Mesothelial cell of epicardium (in vitro differentiated cells): Measurements from ENCODE around the gene MAGT1. TPM values are rescaled to one million over a fixed set of nuclear protein-coding genes. Genes with fewer than 3 reads are reported as not detected.
"Not testable (repeated sequence)": the region's sequence is repeated elsewhere in the genome, so short reads cannot be mapped to it uniquely, and the experiment has no call there.

Experiments
- DNase-seq, 2 experiments: peaks; one replicate each; pipeline ENCODE4 v3.0.0; 2021; ENCODE audit warnings: low spot score in 2 of 2; ENCODE audit not compliant: unreplicated experiment in 2 of 2
- H3K27ac Mint-ChIP-seq: 2 replicates; pipeline ENCODE4 v1.8.0; 2021; ENCODE audit warnings: mixed read lengths
- H3K27me3 Mint-ChIP-seq: 2 replicates; pipeline ENCODE4 v1.8.0; 2021; ENCODE audit warnings: low read depth, mixed read lengths
- H3K36me3 Mint-ChIP-seq: 2 replicates; pipeline ENCODE4 v1.8.0; 2021; ENCODE audit warnings: mixed read lengths
- H3K4me1 Mint-ChIP-seq: 2 replicates; pipeline ENCODE4 v1.8.0; 2021; ENCODE audit warnings: mixed read lengths
- H3K4me3 Mint-ChIP-seq: 2 replicates; pipeline ENCODE4 v1.8.0; 2021; ENCODE audit warnings: mild to moderate bottlenecking, moderate library complexity, mixed read lengths
- H3K9me3 Mint-ChIP-seq: 2 replicates; pipeline ENCODE4 v1.8.0; 2021; ENCODE audit warnings: mixed read lengths
- total RNA-seq: library from RNA; stranded (reverse); gene quantifications from 3 replicates; pipeline ENCODE4 v1.2.1, GENCODE V29; 2021
- TF ChIP-seq, protein P1 (sequence below): fragments of 200-600 bp; sonication (generic); IDR thresholded peaks from one replicate; pipeline ENCODE4 v1.5.0; 2021; ENCODE audit warnings: antibody characterized with exemption; ENCODE audit not compliant: unreplicated experiment

The MAGT1 gene
- total RNA-seq, 1 donor from 2014 or later, result 47.3 TPM

DNA sequence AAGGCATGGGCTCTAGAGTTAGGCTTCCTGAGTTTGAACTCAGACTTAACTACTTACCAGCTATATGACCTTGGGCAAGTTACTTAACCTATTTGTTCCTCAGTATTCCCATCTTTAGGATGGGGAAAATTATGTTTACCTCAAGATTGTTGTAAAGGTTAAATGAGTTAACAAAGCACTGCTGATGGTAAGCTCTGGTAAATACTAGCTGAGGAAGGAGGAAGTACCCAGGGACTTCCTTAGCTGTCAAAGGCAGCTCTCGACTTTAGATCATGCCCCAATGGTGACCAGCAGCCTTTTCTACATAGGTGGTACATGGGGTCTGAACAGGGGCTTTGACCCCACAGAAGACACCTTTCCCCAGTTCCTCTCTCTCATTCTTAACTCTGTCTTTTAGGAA, 35.3 kb upstream of the MAGT1 start:
- Mint-ChIP-seq H3K4me1 (no peaks in the 10 kb centered on the region), H3K36me3 (peaks cover 14% of the 10 kb centered on the region), H3K9me3 (peaks cover 19% of the 10 kb centered on the region), H3K27ac (no peak overlapping the region), H3K27me3 (no peaks in the 10 kb centered on the region), H3K4me3 (no peak overlapping the region)
- TF ChIP-seq, protein P1, sequence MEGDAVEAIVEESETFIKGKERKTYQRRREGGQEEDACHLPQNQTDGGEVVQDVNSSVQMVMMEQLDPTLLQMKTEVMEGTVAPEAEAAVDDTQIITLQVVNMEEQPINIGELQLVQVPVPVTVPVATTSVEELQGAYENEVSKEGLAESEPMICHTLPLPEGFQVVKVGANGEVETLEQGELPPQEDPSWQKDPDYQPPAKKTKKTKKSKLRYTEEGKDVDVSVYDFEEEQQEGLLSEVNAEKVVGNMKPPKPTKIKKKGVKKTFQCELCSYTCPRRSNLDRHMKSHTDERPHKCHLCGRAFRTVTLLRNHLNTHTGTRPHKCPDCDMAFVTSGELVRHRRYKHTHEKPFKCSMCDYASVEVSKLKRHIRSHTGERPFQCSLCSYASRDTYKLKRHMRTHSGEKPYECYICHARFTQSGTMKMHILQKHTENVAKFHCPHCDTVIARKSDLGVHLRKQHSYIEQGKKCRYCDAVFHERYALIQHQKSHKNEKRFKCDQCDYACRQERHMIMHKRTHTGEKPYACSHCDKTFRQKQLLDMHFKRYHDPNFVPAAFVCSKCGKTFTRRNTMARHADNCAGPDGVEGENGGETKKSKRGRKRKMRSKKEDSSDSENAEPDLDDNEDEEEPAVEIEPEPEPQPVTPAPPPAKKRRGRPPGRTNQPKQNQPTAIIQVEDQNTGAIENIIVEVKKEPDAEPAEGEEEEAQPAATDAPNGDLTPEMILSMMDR, result no peak
- no peak for DNase-seq

DNA sequence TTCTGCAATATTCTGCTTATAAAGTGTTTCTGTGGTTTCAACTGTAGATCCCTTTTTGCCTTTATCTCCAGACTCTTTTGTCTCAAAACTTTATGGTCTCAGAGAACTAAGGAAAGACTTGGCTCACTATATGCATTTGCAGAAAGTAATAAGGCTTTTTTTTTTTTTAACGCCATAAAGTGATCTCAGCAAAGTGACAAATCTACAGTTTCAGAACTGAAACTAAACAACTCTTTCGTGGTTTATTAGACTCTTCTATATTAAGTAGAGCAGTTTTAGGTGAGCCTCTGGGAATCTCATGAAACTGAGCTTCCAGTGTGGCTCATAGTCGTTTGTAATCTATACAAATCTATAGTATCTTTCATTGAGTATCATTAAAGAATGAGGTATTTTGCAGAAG, 30.5 kb upstream of the MAGT1 start:
- H3K4me3 Mint-ChIP-seq, result no peak overlapping the region
- no peaks in the 10 kb centered on the region for H3K27me3 Mint-ChIP-seq
- peaks cover 7% of the 10 kb centered on the region for H3K36me3 Mint-ChIP-seq
- peaks cover 27% of the 10 kb centered on the region for H3K9me3 Mint-ChIP-seq
- TF ChIP-seq, protein P1, result no peak
- H3K27ac Mint-ChIP-seq, result no peak overlapping the region
- H3K4me1 Mint-ChIP-seq, result no peaks in the 10 kb centered on the region
- DNase-seq, result no peak

DNA sequence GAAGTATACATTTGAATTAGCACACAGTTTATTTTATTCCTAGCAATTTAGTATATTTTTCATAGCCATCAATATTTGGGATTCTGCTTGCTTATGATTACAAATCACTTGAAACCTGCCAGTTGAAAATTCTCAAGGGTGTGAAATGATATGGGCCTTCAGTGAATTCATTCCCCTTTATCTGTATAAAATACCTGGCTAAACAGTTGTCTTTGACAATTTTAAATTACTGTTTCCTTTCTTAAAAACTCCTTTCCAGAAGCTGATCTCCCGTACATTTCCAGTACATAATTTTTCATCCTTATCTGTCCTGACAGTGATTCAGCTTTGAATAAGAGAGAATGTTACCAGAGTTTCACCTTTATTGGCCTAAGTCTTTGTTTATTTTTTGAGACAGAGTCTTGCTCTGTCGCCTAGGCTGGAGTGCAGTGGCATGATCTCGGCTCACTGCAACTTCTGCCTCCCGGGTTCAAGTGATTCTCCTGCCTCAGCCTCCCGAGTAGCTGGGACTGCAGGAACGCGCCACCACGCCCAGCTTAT, 29.2 kb upstream of the MAGT1 start:
- Mint-ChIP-seq H3K27me3 (no peaks in the 10 kb centered on the region), H3K4me1 (no peaks in the 10 kb centered on the region)

DNA sequence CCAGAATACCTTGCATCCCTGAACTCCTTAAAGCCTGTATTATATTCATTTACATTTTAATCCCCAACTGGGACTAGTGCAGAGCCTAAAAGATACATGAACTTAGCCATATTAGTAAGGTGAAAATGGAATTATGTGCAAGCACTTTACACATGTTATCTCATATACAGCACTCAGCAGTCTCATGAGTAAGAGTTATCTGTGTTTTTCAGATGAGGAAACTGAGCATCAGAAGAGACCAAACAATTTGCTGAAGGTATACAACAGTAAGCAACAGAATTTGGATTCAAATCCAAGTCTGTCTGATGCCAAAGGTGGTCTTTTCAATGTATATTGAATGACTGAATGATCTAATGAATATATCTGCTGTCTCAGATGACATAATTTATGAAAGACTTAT, 27.6 kb upstream of the MAGT1 start:
- Mint-ChIP-seq H3K4me3 (no peak overlapping the region), H3K9me3 (peaks cover 13% of the 10 kb centered on the region), H3K27ac (no peak overlapping the region), H3K36me3 (no peaks in the 10 kb centered on the region), H3K4me1 (no peaks in the 10 kb centered on the region), H3K27me3 (no peaks in the 10 kb centered on the region)
- TF ChIP-seq, protein P1, result no peak
- DNase-seq, result no peak

More for the DNA sequence above, 29.2 kb upstream of the MAGT1 start:
- DNase-seq, result no peak
- no peak overlapping the region for H3K4me3 Mint-ChIP-seq
- peaks cover 20% of the 10 kb centered on the region for H3K9me3 Mint-ChIP-seq
- no peaks in the 10 kb centered on the region for H3K36me3 Mint-ChIP-seq
- TF ChIP-seq, protein P1, result no peak
- no peak overlapping the region for H3K27ac Mint-ChIP-seq

DNA sequence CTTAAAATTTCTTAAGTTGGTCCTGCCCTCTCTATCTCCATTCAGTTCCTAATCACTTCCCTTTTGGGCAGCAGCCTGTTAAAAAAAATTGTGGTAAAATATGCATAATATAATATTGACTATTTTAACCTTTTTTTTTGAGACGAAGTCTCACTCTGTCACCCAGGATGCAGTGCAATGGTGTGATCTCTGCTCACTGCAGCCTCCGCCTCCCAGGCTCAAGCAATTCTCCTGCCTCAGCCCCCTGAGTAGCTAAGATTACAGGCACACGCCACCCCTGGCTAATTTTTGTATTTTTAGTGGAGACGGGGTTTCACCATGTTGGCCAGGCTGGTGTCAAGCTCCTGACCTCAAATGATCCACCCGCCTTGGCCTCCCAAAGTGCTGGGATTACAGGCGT, 24.1 kb upstream of the MAGT1 start:
- H3K9me3 Mint-ChIP-seq, result peaks cover 25% of the 10 kb centered on the region
- H3K27ac Mint-ChIP-seq, H3K4me1 Mint-ChIP-seq, DNase-seq, H3K27me3 Mint-ChIP-seq, H3K36me3 Mint-ChIP-seq, H3K4me3 Mint-ChIP-seq: not testable (repeated sequence)

DNA sequence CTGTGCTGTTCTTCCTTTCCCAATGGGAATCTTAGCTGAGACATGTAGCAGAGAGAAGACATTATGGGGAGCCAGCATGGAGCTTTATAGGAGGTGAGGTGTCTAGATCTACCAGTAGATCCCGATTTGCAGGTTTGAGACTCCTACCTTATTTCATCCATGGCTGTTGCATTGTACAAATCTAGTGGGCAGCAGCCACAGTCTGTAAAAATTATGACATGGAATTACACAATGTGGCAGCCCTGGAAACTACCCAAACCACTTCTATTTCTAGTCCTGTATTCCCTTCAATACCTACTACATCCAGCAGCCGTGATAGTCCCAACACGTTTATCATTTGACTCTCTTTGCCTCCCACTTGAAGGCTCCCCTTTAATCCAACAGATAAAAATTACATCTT, 23.3 kb upstream of the MAGT1 start:
- DNase-seq, result no peak
- no peaks in the 10 kb centered on the region for H3K27me3 Mint-ChIP-seq
- H3K36me3 Mint-ChIP-seq, result no peaks in the 10 kb centered on the region
- TF ChIP-seq, protein P1, result no peak
- H3K4me3 Mint-ChIP-seq, result no peak overlapping the region
- H3K4me1 Mint-ChIP-seq, result no peaks in the 10 kb centered on the region
- no peak overlapping the region for H3K27ac Mint-ChIP-seq
- H3K9me3 Mint-ChIP-seq, result peaks cover 25% of the 10 kb centered on the region
